IPS DF 19.7 (cell line): ENCODE measurements around the gene TMEM63B.

ENCODE experiments used
- DNase-seq: peaks from one replicate; pipeline ENCODE4 v3.0.0-alpha.2; 2013; ENCODE audit warnings: low read depth, low spot score

Gene TMEM63B

DNA sequence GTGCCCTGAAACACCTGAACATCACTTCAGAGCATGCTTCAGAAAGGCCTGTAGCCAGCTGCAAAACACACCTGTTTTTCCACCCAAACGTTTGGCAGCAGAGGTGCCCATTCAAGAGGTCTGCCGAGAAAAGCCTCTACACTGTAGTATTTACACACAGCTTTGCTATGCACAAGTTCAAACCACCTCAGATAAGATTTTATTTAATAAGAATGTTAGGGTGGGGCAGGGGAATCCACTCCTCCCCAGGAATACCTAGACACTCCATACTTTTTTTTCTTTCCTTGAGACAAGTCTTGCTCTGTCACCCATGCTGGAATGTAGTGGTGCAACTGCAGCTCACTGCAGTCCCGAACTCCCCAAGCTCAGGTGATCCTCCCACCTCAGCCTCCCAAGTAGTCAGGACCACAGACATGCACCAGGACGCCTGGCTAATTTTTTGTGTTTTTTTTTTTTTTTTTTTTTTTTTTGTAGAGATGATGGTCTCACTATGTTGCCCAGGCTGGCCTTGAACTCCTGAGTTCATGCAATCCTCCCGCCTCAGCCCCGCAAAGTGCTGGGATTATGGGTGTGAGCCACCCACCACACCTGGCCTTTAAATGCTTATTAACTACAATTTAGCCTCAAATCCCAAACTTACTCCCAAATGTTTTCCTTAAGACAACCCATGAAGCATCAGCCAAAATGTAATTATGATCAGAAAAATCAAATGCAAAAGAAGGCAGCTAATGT, 9.8 kb upstream of the TMEM63B start:
- no peak for DNase-seq

DNA sequence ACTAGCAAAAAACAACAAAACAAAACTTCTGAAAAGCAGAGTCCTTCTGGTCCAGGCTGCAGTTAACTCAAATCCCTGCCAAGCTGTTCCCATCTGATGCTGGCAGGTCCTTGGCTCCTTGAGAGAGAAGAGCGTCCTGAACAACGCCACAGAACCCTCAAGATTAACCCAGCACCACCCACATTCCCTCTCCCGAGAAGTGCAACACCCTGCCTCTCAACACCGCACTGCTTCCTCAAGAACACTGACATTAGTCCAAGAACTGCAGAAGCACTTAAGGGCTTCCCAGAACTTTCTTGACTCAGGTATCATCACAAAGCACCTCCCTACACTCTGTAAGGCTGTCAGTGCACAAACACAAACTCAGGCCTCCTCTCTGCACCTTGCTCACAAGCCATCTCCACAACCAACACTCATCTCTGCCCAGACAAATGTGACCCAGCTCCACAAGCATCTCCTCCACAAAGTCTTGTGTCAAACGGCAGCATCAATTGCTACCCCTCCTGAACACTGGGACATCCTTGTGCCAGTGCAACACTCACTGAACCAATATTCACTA, 7.6 kb upstream of the TMEM63B start:
- DNase-seq = no peak

DNA sequence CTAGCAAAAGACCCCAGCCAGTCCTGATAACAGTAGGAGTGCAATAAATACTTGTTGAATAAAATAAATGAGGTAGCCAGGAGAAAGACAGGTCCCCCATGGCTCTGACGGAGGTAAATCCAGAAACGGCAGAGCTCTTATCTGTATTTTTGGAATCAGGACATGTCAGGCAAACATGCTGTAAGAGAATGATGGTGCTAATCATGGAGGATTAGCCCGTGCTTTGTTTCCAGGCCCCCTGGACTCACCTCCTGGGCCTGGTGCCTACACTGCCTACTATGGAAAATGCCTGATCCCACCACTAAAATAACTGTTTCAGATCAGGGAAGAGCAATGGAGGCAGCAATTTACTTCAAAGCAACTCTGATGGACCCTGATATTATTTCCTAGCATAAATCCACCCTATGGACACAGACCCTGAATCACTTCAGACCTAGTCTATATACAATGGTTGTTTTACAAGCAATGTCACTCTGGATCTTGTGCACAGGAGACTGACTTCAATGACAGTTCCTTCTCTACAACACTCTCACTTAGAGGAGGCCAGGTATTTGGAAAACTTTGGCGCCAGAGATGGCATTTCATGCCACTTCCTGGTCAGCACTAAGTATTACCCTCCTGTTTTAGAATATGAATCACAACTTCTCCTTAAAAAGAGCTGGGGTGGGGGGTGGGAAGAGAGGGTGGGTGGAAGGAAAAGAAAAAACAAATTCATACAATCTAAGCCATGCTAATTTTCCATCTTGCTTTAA, 6.5 kb upstream of the TMEM63B start:
- no peak for DNase-seq

DNA sequence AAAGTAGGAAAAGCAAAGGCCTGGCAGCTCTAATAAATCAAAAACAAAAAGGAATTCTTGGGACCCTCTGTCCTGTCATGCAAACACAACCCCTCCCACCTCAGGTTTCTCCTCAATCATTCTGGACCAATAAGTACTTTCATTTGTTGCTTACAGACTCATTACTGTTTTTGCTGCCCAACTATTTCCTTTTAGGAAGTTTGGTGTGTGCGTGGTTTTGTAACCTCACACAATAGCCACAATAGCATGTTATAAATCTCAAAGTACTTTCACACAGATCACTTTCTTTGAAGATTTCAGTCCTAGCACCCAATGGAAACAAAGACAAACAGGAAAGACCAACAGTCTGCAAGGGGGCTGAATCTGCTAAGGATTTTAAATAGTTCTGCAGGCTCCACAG, 4.6 kb upstream of the TMEM63B start:
- no peak for DNase-seq

DNA sequence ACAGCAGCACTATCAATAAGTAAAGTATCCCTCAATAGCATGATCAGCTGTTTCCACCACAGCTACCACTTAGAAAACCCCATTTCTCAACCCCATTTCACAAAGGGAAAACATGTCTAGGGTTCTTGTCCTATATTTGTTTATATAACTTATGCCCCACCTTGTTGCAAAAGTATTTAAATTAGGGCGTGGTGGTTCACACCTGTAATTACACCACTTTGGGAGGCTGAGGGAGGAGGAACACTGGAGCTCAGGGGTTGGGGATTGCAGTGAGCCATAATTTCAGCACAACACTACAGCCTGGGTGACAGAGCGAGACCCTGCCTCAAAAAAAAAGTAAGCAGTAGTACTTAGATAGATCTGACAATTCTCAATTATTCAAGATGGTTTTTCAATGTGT, 3.8 kb upstream of the TMEM63B start:
- DNase-seq = no peak

DNA sequence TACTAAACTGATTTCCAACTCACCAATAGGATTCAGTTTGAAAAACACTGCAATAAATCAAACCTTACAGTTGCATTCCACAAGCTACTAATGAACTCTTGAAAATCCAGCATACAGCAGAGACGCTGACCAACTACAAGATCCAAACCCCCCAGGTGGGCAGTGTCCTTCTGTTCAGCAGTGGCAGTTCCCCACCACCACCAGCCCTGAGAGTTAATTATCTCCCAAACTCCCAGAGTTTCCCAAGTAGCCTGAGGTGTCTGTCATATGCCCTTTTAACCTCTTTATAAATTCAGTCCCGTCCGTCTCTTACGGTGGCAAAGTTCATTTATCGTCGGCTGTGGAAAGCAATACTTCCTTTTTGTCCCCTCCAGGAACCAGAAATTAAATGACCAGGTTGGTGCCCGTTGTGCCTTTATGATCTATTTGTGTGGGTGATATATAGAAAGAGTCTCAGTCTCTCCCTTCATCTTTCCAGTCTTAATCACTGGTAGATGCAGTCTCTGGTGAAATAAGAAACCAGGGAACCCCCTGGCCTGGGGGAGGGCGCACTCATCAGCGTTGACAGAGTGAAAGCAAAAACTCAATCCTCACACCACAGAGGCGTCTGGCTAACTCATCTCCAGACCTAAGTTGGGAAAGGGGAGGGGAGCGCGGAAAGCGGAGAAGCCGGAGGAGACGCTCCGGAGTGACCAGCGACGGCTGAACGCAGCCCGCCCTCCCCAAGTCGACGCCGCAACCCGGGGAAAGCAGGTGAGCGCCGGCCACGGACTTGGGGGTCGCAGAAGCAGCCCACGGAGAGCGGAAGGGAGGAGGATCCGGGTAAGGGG, 819 bp upstream of the TMEM63B start:
- DNase-seq = no peak

DNA sequence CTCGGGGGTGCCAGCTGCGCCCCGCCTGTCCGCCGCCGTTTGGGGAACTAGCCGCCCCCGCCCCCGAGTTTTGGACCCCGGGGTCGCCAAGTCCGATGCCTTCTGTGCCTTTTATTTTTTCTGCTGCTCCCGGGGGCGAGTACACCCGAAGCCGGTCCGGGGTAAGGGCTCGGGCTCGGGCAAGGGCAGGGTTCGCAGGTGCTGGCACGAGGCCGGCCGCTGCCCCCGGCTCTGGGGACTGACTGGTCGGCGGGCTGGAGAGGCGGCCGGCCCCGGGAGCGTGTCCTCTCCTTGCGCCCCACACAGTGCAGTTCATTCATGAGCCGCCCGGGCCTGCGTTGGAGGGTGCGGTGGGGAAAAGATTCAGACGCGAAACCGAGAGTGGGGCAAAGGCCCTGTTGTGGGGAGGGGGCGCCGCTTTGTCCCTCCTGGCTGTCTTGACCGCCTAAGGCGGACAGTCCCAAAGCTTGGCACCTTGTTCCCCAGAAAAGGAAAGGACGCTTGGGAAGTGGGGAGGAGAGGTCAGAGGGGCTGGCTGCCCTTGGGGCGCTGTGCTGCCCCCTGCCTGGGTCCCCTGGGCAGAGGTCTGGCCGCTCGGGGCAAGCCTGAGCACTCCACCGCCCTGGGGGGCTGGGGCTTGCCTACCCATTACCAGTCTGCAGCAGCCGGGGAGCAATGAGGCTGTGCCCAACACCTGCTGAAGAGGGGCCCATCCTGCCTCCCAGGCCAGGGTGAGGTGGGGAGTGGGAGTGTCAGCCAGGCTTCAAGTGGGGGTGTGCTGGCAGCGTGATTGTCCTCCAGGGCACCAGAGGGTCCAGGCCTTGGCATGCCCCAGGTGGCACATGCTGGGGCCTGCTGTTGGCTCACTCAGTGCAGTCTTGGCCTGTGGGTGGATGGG, 915 bp downstream of the TMEM63B start:
- DNase-seq = no peak

DNA sequence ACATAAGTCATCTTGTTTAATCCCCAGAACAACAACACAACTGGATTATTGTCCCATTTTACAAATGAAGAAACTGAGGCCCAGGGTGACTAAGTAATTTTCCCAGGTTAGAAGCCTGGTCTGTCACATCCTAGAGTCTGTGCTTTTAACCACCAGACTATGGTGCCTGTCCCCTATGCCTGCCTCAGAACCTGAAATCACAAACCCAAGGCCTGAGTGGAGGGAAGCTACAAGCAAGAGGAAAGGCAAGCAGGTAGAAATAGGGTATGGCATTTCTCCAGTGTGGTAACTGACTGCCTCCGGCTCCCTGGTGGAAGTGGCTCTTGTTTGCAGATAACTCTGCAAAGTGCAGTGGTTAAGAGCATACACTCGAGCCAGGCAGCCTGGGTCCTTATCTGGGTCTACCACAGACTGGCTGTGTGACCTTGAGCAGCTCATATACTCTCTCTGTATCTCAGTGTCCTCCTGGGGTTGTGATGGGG, 2.5 kb downstream of the TMEM63B start:
- DNase-seq = no peak

DNA sequence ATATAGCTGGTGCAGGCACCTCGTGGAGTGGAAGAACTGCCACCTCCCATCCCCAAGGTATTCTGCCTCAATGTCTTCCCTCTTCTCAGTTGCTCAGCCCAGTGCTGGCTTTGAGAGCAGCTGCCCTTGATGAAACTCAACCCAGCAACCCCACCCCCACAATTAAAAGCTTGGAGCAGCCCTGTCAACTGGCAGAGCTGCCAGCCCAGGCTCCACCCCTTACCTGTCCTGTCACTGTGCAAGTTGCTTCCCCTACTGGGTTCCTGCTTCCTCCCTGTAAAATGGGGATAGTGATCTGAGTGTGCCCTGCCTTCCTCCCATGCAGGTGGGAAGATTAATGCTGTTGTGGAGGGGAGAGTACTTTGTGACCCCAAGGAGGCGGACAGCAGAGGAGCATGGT, 4.5 kb downstream of the TMEM63B start:
- no peak for DNase-seq

DNA sequence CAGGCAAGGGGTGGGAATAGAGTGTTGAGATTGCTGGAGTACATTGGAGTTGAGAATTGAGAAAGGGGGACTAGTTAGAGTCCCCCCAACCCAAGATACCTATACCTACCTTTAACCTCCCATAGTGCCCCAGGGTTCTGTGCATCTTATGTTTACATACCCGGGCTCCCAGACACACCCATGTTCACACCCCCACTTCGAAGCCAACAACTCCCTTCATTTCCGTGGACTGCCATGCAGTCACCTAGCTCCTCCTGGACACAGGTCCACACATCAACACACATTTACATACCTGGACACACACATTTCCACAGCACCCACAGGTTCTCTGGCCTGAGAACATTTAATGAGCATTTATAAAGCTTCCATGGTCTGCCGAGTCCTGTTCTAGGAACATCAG, 5.1 kb downstream of the TMEM63B start:
- no peak for DNase-seq

DNA sequence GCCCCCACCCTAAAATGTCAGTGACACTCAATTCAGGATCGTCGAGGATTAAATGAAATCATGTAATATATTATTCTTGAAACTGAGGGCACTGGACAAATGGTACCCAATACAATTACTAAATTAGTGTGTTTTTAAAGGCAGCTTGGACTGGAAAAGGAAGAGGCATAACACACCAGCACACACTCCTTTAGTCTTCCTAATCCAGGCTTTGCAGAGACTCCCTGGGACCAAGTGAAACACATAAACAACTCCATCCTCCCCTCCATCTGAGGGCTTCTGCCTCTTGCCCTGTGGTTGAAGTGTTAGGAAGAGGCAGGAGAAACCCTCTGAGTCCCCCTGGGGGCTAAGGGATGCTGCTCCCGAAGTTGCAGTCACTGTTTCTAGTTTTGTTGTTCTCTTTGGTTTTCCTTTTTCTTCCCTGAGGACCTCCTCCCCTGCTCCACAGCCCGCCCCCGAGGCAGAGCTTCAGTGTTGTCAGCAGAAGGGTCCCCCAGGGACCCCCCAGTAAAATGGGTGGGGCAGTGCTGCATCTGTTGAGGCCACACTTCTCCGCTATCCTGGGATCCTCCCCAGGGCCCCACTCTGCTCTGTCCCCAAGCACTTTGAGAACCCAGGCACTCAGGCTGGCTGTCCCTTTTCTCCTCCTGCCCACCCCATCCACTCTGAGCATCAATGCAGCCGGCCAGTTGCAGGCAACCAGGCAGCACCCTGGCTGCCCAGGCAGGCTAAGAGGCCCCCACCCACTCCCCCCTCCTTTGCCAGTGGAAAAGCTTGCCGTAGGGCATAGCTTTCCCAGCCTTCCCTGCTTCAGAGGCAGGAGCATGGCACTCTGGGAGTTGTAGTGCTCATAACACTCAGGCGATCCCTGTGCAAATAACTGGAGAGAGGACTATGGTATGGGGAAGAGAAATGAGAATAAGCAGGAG, 5.9 kb downstream of the TMEM63B start:
- DNase-seq = no peak

DNA sequence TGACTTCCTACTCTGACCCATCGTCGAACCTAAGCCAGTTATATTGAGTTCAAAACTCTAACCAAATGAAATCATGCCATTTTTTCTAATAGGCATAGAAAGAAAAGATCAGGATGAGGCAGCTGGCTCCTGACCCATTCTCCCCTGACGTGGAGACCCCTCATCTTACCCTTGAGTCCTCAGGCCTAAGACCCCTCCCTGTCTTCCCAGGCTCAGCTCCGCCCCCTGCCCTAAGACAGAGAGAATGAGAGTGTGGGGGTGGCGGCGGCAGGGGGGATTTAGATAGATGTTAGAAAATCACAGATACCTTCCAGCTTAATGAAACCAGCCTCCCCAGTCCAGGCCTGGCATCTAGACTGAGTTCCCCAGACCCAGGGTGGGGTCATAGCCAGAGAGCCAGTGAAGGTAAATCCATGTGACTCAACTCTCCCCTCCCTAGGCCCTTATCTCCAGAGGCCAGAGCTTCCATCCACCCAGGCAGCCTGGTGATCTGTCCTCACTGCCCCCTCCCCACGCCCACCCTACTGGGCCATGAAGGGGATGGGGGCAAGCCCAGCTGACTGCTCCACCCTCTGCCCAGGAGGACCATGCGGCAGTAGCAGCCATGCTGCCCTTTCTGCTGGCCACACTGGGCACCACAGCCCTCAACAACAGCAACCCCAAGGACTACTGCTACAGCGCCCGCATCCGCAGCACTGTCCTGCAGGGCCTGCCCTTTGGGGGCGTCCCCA, 6.8 kb downstream of the TMEM63B start:
- no peak for DNase-seq

DNA sequence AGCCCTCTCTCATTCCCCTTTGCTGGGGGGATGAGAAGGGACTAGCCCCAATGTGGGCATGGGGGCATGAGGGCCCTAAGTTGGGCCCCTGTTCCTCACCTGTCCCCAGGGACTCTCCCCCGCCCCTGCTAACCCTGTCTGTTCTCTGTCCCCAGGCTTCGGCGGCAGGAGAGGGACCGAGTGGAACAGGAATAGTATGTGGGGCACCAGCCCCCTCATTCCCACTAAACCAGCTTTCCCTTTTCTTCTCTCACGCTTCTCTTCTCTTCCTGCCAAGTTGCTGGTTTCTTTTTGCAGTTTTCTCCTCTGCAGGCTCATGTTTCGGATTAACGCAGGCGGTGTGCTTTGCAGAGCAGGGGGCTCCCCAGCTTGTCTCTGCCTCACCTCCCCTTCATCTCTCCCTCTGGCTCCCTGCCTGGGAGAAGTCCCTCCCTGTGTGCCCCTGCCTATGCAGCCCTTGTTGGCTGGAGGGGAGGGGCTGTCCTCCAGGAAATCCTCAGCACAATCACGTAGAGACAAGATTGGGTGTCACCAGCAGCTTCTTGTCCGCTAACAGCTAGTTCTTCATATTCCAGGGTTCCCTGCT, 7.9 kb downstream of the TMEM63B start:
- DNase-seq = no peak

DNA sequence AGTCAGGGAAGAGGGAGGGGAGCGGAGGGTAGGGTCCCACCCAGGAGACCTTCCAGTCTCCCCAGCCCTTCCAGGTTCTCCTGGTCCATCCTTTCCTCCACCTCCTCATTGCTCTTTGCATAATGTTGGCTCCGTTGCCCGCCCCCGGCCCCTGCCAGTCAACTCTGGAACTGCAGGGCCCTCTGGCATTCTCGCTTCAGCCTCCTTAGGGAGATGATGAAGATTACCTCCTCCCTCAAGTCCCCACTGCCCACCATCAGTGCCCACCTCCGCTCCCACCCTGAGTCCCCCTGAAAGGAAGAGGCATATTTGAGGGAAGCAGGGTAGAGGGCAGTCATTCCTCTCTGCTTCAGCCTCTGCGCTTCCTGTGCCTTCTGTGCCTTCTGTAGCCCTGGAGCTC, 8.5 kb downstream of the TMEM63B start:
- DNase-seq = no peak

DNA sequence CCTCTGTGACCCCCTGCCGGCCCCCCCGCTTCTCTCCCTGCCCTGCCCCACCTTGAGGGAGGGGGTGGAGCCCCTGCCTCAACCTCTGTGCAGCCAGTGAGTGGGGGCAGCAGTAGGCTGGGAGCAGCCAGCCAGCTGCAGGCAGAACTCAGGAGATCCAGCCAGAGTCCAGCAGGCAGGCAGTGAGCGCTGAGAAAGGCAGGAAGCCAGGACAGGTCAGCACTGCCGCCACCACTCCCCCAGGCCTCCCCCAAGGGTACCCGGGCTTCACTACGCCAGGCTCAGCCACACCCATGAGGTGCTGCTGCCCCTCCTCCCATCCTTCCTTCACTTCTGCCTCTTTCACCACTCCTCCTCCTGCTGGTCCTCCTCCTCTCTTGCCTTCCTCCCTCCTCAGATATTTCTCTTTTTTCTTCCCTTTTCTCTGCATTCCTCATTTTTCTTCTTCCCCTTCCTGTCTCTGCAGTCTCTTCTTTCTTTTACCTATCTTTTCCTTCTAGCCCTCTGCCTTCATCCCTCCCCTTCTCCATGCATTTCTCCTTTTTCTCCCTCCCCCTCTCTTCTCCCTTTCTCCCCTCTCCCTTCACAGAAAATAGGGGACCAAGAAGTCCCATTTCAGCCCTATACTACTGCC, 11.5 kb downstream of the TMEM63B start:
- no peak for DNase-seq

DNA sequence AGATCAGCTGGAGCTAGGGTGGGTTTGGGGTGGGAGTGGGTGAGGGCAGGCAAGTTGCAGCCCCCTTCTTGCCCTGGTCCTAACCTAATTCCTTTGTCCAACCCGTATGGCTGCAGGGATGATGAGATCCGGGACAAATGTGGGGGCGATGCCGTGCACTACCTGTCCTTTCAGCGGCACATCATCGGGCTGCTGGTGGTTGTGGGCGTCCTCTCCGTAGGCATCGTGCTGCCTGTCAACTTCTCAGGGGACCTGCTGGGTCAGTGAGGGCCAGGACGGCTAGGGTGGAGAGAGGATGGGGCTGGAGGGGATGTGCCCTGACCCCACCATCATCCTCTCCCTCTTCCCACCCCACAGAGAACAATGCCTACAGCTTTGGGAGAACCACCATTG, 12.0 kb downstream of the TMEM63B start:
- no peak for DNase-seq

DNA sequence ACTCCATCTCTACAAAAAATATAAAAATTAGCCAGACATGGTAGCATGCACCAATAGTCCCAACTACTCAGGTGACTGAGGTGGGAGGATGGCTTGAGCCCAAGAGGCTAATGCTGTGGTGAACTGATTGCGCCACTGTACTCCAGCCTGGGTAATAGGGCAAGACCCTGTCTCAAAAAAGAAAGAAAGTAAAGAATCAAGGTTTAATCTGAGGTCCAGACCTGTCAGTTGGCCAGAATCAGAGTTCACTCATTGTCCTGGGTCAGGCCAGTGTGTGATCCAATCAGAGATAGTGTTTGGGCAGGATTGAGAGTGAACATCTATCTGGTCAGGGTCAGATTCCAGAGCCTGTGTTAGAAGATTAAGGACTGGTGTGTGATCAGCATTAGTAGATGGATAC, 15.5 kb downstream of the TMEM63B start:
- DNase-seq = no peak

DNA sequence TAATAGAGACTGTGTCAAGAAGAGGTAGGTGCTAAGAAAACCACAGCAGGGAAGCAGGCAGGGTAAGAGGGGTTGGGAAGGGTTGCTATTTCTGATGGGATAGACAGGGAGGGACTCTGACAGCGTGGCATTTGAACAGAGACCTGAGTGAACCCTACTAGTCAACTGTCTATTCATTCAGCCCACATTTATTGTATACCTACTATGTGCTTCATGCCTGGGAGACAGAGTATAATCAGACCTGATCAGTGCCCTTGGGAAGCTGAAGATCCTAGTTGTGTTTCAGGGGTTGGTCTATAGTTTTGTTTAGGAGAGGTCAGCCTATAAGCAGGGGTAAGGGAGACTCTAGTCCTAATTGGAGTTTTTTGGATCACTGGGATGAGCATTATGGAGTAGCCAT, 16.4 kb downstream of the TMEM63B start:
- no peak for DNase-seq
